HG03354 (cell line): ENCODE data around the gene GGT7.
"Not testable (repeated sequence)": the region's sequence is repeated elsewhere in the genome, so short reads cannot be mapped to it uniquely, and the experiment has no call there.

Experiments
- ATAC-seq: cut with Tn5 transposase; IDR thresholded peaks from one replicate; pipeline ENCODE4 v1.9.1; 2021; ENCODE audit warnings: mild to moderate bottlenecking; ENCODE audit not compliant: unreplicated experiment, poor library complexity, severe bottlenecking

GGT7 gene

GRCh38 chr20:34884260-34884659 lies 11.6 kb upstream of the GGT7 start:
- no peak for ATAC-seq

- ATAC-seq: no peak
Measured at GRCh38 chr20:34883809-34884208, 11.2 kb upstream of the GGT7 start.

- ATAC-seq: no peak
Measured at GRCh38 chr20:34883087-34883688, 10.5 kb upstream of the GGT7 start.

- no peak for ATAC-seq
Measured at GRCh38 chr20:34881689-34882088, 9.0 kb upstream of the GGT7 start.

GRCh38 chr20:34880971-34881370 lies 8.3 kb upstream of the GGT7 start:
- not testable (repeated sequence) for ATAC-seq

- ATAC-seq: no peak
Measured at GRCh38 chr20:34880215-34880850, 7.7 kb upstream of the GGT7 start.

- ATAC-seq: peak; percentile 57
Measured at GRCh38 chr20:34876406-34877282, 4.0 kb upstream of the GGT7 start, which contains the start of gene ACSS2. Gene ACSS2, plus strand, starts transcription at chr20:34876612. Its CDS starts 34 bp downstream, at chr20:34876646.

- ATAC-seq: peak; percentile 49
Measured at GRCh38 chr20:34875642-34876405, 3.2 kb upstream of the GGT7 start.

GRCh38 chr20:34874094-34874654 lies 1.5 kb upstream of the GGT7 start:
- no peak for ATAC-seq

GRCh38 chr20:34873583-34874093 lies 982 bp upstream of the GGT7 start:
- ATAC-seq: no peak

GRCh38 chr20:34871966-34872621 lies 562 bp downstream of the GGT7 start:
- ATAC-seq: no peak

GRCh38 chr20:34871320-34871926 lies 1.2 kb downstream of the GGT7 start:
- no peak for ATAC-seq

- no peak for ATAC-seq
Measured at GRCh38 chr20:34864216-34864615, 8.4 kb downstream of the GGT7 start.

- ATAC-seq: no peak
Measured at GRCh38 chr20:34863421-34863965, 9.2 kb downstream of the GGT7 start.

- no peak for ATAC-seq
Measured at GRCh38 chr20:34862724-34863123, 9.9 kb downstream of the GGT7 start.

GRCh38 chr20:34861386-34862084 lies 11.1 kb downstream of the GGT7 start:
- no peak for ATAC-seq

- ATAC-seq: no peak
Measured at GRCh38 chr20:34859826-34860545, 12.7 kb downstream of the GGT7 start.
